Ramos (cell line): Measurements from ENCODE around the gene C2orf80.
"Not testable (repeated sequence)": the region's sequence is repeated elsewhere in the genome, so short reads cannot be mapped to it uniquely, and the experiment has no call there.

Experiments used
- in situ Hi-C: fragments of 300-500 bp; cut with MboI; formaldehyde crosslinking; loops from one replicate; pipeline ENCODE4 v1.14.3; 2022; ENCODE audit warnings: low sequenced_read_pairs; ENCODE audit not compliant: unreplicated experiment

Gene C2orf80

DNA sequence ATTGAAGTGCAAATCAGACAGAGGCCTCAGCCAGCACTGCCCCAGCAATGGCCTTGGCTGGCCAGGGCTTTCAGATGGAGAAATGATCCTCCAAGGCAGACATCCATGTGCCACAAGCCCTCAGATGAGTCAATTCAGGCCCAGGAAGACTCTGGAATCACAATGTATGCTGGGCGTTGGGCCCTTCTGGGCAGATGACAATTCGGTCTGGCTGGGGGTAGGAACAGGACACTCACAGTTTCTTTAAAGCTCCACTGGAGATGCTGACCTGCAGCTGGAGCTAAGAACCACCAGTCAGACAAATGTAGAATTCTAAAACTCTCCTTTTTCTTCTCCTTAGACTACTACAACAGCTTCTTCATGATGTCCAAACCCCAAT, 53.1 kb downstream of the C2orf80 start:
- in situ Hi-C loops, result no loop called here

DNA sequence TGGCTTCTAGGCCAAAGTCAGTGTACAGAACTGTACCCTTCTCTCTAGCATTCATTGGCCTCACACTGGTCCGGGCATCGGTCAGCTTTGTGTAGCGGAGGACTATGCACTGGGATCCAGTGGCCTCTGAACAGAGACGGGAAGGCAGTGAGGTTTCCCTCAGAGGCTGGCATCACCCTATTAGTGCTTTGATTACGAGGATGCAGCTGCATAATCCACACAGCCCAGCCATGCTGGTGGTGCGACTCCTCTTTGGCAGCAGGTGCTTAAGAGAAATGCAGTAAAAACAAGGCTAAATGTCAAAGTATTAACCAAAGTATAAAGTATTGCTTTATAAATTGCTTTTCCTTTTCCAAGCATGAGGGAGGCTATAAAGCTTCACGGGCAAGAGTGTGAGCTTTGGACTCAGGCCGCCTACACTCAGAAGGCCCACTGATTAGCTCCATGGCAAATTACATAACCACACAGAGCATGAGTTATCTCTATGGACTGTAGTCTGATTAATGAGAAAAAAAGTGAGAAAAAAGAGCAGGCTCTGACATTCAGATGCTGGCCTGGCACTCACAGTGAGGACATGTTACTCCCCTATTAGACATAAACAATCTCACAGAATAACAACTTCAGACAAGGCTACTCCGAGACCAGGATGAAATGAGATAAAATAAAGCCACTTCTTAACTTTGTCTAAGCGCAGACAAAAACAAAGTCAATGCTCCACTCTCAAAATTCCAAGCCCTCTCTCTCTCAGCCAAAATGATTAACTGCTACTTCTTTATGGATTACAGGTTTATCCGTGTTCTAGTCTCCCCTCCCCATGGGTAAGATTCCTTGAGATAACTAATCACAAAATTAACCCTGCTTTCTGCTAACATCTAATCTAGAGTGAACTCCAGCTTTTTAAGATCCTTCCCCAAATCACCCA, 53.8 kb downstream of the C2orf80 start:
- in situ Hi-C loops, result no loop called here

DNA sequence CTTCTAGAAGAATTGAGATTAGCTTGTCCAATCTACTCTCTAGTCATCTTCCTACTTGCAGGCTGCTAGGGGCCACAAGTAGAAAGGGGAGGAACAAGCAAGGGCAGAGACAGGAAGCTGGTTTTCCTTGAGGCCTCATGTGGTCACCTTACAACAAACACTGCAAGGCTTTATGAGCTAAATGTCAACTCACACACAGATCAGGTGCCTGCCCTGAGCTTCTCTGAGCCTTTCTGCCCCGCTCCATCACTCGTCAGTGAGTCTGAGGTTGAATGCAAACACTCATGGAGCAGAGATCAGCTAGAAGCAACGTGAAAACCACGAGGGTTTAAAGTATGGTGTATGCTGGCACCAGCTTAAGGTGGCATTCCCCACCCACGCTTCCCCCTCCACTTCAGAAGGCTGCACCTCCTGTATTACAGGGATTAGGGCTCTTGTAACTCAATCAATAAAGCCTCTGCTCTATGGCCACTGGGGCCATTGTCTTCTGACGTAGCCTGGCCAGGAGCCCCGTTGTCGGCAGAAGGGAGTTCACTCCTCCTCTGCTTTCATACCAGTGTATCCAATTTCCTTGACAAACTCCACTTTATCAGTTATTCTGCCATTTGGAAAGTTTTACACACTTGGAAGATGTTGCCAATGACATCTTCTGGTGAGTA, 54.8 kb downstream of the C2orf80 start:
- in situ Hi-C loops, result no loop called here

DNA sequence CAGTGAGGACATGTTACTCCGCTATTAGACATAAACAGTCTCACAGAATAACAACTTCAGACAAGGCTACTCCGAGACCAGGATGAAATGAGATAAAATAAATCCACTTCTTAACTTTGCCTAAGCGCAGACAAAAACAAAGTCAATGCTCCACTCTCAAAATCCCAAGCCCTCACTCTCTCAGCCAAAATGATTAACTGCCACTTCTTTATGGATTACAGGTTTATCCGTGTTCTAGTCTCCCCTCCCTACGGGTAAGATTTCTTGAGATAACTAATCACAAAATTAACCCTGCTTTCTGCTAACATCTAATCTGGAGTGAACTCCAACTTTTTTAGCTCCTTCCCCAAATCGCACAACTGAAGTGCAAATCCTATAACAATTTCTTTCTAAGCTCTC, 59.1 kb downstream of the C2orf80 start:
- in situ Hi-C loops, result no loop called here

DNA sequence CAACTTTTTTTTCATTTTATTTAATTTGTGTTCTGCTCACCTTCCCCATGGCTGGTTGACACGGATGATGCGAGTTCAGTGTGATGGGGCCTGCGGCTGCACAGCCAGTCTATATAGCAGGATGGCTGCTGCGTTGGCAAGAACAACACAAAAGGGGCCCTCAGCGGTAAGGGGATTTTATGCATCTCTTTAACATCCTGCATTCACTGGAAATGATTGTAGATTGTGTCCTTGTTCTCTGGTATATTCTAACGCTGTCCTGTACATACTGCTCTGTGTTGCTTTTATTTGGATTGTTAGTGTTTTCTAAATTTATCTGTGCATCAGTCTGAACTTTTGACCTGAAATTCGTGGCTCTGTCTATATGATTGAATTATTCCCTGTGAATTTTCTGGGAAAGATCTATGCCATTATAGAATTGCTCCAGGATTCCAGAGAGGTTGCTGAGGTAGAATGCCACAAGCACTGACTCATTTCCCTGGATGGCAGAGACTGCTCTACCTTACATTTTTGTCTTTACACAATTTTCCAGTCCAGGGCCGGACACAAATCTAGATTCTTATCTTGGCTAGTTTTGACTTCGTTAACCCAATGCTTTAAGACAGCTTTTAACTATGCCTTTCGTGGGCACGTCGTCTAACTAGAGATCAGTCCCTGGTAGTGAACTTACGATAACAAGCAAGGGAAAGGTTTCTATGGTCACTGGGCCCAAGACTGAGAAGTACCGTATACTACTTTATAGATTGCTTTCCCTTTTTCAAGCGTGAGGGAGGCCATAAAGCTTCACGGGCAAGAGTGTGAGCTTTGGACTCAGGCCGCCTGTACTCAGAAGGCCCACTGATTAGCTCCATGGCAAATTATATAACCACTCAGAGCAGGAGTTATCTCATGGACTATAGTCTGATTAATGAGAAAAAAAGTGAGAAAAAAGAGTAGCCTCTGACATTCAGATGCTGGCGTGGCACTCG, 59.8 kb downstream of the C2orf80 start, which contains the start of gene CRYGC:
Gene CRYGC (minus strand): TSS at position 85 of the 968 bp plus-strand sequence. CDS start 36 bp downstream, at position 49.
- in situ Hi-C loops, result no loop called here

DNA sequence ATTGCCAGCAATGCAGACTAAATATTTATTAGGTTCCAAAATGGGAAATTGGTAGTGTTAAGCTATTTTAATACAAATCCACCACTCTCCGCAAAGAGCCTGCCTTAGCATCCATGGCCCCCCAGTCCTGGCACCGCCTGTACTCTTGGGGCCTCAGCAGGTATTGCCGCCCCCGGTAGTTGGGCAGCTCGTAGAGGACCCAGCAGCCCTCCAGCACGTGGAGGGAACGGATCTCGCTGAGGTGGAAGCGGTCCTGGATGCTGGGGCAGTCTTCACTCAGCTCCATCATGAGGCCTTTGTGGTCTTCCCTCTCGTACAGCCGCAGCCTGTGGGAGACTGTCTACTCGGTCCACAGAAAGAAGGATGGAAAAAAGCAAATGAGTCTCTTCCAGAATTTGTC, 61.7 kb downstream of the C2orf80 start:
- in situ Hi-C loops, result no loop called here

DNA sequence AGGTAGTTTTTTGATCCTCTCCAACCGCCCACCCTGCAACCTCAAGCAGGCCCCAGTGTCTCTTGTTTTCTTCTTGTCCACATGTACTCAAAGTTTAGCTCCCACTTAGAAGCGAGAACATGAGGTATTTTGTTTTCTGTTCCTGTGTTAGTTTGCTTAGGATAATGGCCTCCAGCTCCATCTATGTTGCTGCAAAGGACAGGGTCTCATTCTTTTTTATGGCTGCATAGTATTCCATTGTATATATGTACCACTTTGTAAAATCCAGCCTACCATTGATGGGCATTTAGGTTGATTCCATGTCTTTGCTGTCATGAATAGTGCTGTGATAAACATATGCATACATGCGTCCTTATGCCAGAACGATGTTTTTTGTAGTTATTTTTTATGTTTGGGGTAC, 62.7 kb downstream of the C2orf80 start:
- in situ Hi-C loops, result no loop called here

DNA sequence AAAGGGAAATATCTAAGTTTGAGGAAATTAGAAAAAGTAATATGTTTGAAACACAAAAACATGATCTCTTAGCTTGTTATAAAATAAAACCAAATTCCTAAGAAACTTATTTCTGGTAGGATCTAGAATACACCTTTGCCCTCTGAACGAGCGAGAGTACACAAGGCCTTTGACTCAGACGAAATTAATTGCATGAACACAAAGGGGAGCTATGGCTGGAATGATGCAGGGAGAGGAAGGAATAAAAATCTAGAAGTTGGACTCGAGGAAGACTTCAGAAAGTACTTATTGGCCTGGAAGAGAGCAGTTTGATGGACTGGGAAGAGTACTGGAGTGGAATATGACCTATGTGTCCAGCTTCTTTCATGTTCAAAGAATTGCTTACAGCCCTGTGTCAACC, 64.6 kb downstream of the C2orf80 start:
- in situ Hi-C loops, result no loop called here

DNA sequence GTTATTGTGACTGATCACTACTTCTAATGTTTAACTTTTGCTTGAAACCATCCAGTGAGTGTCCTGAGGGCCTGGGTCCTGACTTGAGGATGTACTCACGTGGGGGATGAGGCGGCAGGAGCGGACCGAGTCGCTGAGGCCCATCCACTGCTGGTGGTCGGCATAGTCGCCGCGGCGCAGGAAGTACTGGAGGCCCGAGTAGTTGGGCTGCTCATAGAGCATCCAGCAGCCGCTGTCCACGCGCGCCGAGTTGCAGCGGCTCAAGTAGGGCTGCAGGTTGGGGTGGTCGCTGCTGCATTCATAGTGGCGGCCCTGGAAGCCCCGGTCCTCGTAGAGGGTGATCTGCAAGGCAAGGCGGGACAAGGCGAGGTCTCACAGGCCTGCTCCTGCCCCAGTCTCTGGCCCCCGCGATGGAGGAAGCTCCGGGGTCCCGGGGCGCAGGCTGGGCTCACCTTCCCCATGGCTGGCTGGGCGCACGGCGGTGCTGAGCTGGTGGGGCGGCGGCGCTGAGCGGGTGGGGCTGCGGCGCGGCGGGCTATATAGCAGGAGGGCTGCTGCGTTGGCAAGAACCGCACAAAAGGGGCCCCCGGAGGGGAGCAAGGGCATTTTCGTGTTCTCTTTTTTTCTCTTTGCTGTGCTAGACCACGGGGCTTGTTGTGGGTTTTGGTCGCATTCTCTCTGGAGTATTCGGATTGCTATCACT, 65.7 kb downstream of the C2orf80 start, which contains the start of gene CRYGD:
Gene CRYGD (minus strand): TSS at position 512 of the 703 bp plus-strand sequence. CDS start 51 bp downstream, at position 461.
- in situ Hi-C loops, result not testable (repeated sequence)

DNA sequence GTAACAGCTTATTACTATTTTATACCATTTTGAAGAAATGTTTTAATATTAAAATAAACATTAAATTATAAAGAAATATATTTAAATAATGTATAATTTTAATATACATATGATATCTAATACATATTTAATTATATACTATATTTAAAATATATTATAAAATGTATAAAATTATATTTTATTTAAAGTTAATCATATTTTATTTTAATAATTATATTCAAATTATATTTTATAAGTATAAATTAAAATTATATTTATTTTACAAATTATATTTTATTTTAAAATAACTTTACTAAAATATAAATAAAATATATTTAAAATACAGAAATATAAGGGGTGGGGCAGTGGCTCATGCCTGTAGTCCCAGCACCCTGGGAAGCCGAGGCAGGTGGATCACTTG, 67.6 kb downstream of the C2orf80 start:
- in situ Hi-C loops, result no loop called here

DNA sequence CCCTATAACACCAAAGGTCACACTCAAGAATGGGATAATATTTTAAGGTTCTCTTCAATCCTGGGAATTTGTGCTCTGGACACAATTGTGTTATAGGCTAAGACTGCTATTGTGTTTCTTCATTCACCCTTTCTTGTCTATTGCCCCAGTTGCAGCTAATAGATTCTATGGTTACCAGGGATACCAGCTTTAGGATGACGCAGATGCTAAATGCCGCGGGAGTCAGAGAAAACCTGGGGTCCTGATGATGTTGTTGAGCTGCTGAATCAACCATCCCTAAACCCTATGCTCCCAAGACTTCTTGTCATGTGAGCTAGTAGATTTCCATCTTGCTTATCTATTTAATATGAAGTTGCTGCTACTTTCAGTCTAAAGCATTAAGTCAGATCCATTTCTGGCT, 70.9 kb downstream of the C2orf80 start:
- in situ Hi-C loops, result no loop called here

DNA sequence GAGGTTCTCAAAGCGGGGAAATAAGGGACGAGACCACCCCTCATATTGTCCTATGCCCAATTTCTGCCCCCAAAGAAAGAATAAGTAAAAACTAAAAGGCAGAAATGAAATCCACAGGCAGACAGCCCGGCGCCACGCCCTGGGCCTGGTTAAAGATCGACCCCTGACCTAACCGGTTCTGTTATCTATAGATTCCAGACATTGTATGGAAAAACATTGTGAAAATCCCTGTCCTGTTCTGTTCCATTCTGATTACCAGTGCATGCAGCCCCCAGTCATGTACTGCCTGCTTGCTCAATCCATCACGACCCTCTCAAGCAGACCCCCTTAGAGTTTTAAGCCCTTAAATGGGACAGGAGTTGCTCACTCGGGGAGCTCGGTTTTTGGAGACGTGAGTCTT, 72.4 kb downstream of the C2orf80 start:
- in situ Hi-C loops, result not testable (repeated sequence)
